ENCODE data around the gene LHPP.
A peak's percentile ranks its signal among the peaks of the same experiment; 100 is the strongest.

LHPP gene

DNA sequence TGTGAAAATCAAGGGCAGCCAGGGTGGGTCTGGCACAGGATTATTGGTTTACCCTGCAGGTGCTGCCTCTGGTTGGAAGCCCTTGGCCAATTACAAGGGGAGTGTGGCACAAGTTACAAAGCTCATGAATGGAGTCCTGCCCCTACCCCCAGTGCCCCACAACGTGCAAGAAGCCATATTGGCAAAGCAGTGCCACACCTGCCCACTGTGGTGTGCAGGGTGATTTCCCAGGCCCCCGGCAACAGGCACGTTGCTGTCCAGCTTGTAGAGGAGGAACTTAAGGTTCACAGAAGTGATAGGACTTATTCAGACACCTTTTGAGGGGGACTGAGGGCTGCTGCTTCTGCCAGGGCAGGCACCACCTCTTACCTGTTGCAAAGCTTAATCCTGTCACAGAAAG, 11.4 kb downstream of the LHPP start:
- no peak for DNase-seq

DNA sequence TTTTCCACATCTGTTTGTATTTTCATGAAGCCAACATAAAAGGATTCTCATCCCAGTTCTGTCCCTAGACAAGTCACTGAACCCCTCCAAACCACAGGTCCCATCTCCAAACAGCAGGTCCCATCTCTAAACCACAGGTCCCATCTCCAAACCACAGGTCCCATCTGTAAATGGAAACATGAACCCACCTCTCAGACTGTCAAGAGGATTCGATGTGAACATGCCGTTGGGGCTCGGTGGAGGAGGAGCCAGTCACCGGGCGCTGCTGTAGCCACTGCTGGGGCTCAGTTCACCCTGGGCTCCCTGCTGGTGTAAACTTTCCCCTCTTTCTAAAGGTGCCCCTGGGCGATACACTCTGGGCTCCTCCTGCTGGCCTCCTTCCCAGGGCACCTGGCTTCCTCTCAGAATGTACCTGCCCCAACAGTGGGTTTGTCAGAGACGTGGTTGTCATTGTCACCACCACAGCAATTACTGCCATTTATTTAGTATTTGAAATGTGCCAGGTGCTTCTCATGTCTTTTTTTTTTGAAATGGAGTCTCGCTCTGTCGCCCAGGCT, 13.0 kb downstream of the LHPP start:
- DNase-seq, result no peak

DNA sequence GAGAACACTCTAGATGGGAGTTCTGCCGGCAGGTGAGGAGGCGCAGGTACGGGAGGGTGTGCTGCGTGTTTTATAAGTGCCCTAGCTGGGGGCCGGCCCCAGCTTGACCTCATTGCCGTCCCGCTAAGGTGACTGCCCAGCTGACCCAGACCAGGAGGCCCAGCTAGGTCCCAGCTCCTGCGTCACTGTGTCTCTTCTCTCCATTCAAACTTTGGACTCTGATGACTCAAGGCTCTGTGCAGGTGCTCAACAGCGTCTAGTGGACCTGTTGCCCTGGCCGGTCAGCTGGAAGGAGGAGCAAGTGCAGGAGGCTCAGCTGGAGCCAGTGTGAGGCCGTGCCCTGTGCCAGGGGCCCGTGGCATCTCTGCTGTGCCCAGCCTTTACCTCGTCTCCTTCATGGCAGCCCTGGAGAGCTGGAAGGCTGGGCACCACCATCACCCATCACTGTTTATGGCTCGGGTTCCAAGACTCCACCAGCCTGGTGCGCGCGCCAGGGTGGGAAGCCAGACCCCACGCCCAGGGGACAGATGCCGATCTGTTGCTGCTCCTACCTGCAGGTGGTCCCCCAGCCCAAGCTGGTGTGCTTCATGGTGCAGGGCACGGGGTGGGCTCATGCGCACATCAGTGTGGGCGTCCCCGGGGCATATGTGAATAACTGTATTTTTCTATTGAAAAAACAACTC, 14.6 kb downstream of the LHPP start:
- no peak for DNase-seq

DNA sequence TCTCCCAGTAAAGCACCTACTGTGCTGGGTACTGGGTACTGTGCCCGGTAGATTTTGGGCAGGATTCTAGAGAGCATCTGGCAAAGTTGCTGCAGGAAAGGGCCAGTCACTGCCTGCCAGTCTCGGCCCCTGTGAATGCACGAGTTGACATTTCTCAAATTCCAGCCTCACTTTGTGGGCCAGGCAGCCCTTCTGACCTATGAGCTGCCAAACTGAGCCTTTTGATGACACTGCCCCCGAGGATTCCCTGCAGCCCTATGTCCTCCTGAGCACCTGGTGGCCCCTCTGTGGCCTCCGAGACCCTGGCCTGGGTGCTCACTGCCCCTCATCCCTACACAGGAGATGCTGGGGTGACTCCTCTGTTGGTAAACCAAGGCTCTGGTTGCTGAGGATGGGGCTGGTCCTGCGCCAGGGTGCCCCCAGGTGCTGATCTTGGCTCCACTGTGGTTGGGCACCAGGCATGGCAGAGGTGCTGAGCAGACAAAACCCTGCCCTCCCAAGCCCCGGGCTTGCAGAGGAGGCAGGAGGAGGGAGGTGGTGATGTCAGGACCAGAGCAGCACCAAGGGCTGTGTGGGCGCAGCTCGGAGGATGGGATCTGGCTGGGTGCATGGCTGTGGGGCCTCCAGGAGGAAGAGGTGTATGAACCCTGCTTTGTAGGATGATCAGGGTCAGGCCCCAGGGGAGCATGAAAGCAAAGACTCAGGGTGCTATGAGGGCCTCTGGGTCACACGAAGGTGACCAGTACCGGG, 16.2 kb downstream of the LHPP start:
- DNase-seq, result no peak

DNA sequence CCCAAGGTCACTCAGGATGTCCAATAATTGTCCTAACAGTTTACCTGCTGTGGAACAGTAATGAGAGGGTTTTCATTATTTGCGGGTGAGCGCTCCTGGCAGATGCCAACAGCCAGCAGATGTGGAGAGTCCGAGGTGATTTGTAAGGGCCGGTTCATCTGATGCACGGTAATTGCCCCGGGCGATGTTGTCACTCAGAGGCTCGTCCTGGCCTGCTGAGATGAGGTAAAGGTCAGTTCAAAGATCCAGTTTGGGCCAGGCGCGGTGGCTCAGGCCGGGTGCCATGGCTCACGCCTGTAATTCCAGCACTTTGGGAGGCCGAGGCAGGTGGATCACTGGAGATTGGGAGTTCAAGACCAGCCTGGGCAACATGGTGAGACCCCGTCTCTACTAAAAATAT, 16.9 kb downstream of the LHPP start:
- no peak for DNase-seq

DNA sequence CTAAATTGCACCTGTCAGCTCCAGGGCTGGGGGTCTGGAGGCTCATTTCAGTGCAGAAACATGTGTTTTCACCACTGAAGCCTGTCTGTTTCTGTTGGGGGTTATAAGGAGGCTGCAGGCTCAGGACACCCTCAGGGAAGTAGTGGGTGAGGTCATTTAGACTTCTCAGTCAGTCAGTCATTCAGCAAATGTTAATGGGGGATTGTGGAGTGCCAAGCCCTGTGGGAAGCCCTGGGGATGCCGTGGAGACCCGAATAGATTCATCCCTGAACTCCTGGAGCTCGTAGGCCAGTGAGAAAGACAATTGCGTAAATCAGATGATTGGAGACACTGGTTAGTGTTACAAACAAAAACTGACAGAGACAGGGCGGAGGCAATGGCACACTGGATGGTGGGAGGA, 19.2 kb downstream of the LHPP start:
- DNase-seq, result no peak

DNA sequence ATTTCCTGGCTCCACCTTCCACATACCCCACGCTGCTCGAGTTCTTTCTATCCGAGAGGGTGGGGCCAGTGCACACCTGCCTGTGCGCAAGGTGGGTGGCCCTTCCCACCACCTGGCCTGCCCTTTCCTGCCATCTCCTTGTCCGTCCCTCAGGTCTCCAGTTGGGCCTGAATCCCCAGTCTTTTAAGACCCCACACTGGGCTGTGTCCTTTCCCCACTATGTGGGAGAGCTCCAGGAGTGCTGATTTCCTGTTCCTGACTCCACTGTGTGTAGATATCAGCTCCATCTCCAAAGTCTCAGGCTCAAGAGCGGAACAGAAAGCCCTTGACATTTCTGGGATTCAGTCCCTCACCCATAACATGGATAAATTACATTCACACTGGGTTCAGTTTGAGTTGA, 20.1 kb downstream of the LHPP start:
- no peak for DNase-seq

DNA sequence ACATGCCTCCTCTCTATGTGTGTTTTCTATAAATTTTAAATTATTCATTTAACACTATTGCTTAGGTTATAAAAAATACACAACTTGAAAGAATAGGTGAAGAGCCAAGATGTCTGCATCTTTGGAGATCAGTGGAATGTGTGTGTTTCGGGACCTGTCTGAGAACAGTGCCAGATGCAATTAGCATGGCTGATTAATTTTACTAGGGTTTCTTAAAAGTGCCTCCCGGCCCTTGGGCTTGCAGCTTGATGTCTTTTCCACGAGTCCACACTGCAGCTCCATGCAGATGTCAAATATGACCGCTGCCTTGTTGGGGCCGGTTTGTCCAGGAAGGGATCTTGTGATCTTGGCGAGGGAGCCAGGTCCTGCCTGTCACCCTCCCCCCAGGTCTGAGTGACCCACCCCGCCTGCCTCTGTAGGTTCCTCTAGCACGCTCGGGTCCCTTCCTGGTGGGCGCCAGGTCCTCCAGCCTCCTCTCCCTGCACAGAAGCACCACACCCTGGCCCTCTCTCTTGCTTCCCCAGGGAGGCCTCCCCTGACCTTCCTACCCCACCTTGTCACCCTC, 20.7 kb downstream of the LHPP start:
- no peak for DNase-seq

DNA sequence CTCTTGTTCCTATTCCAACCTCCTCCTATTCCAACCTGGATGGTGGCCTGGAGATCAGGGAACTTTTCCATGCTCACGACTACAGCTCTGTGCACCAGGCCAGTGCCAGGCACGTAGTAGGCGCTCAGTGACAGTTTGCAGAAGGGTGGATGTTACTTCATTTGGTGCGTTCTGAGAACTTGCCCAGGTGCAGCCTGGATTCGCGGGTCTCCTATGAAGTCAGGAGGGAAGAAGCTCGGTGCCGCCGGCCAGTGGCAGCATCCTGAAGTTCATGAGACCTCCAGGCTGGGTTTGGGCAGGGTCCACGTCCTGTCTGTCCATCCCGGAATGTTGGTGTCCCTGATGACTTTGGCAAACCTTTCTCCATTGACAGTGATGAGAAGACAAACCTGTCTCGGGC, 21.3 kb downstream of the LHPP start:
- DNase-seq, result no peak

DNA sequence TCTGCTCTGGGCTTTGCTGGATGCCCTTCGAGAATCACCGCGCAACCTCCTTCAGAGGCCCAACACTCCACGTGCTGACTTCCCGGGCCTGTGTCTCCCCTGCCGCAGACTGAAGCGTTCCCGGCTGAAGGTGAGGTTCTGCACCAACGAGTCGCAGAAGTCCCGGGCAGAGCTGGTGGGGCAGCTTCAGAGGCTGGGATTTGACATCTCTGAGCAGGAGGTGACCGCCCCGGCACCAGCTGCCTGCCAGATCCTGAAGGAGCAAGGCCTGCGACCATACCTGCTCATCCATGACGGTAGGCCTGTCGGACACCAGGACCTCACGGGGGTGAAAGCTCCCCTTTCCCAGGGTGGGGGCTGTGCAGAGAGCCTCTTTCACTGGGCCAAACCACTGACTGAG, 22.4 kb downstream of the LHPP start:
- no peak for DNase-seq

DNA sequence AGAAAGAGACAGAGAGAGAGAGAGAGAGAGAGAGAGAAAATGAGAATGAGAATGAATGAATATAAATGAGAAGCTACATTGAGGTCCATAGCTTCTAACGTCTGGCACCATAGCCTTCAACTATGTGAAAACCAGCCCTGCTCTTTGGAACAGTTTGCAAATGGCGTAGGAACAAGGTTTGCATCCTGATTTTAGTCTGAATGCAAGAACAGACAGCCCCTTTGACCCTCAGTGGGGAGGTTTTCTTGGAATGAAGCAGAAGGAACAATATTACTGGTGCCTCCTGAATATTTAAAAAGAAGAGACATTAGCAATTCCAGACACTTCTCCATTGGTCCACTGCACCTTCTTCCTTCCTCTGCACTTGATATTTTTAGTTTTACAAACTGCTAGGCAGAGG, 23.0 kb downstream of the LHPP start:
- DNase-seq, result no peak

DNA sequence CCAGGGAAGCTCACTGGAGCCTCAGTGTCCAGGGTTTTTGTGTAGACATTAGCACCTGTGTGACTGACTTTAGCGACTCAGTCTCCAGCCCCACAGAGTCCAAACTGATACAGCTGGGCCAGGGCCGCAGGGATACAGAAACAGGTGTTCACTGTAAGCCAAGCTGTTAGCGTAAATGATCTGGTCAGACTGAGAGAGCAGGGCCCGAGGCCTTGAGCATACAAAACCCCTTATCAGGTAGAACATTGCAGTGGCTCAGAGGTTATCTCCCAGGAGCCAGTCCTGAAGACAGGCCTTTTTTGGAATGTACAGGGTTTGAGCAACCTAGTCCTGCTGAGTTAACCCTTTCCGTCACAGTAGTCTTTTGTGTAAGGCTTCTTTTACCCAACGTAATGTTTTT, 25.0 kb downstream of the LHPP start:
- no peak for DNase-seq

DNA sequence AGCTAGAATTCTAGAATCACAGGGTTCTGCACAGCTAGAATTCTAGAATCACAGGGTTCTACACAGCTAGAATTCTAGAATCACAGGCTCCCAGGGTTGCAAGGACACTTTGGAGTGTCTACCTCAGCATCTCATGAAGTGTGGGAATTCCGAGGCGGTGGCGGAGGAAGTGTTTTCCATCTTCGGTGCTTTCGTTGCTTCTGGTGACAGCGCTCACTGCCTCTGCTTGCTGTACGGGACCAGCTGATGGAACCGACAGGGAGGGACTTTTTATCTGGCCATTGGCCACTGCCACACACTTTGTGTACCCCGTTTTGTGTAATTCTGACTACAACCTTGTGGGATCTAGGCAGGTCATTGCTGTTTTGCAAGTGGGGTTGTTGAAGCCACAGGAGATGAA, 29.5 kb downstream of the LHPP start:
- DNase-seq, result no peak

DNA sequence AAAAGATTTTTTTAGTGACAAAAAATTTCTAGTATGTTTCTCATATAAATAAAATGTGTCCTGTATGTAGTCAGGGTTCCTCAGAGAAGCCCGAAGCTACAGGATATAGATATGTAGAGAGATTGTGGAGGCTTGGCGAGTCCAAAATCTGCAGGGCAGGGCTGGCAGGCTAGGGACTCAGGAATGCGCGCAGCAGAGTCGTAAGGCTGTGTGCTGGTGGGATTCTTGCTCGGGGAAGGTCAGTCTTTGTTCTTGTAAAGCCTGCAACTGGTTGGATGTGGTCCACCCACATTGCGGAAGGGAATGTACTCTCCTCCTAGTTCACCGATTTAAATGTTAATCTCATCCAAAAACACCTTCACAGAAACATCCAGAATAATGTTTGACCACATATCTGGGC, 30.6 kb downstream of the LHPP start:
- DNase-seq, result no peak

DNA sequence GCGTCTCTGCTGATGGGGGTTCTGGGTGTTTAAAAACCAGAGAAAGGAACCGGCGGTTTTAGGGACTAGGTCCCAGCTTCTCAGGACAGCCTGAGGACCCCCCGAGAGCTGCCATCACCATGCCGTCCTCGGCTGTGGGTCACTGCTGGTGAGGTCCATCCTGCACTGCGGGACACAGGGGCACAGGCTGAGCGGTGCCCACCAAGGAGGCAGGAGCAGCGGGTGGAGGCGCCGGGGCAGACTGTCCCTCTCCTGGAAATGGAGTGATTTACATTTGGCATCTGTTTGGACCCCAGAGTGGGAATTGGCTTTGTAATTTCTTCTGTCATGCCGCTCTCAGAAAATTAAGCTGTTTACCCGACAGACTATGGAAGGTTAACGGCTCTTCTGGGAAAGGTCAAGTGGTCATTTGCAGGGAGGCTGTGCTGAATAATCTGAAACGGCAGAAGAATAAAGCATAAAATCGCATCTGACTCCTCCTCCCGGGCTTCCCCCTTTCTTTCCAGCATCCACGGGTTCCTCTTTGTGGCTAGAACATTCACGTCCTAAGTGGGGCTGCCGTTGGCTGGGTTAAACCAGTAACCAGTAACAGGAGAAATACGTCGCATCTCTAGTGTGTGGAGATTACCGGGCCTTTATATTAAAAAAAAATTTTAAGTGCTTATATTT, 31.7 kb downstream of the LHPP start:
- peak; percentile 87 for DNase-seq

DNA sequence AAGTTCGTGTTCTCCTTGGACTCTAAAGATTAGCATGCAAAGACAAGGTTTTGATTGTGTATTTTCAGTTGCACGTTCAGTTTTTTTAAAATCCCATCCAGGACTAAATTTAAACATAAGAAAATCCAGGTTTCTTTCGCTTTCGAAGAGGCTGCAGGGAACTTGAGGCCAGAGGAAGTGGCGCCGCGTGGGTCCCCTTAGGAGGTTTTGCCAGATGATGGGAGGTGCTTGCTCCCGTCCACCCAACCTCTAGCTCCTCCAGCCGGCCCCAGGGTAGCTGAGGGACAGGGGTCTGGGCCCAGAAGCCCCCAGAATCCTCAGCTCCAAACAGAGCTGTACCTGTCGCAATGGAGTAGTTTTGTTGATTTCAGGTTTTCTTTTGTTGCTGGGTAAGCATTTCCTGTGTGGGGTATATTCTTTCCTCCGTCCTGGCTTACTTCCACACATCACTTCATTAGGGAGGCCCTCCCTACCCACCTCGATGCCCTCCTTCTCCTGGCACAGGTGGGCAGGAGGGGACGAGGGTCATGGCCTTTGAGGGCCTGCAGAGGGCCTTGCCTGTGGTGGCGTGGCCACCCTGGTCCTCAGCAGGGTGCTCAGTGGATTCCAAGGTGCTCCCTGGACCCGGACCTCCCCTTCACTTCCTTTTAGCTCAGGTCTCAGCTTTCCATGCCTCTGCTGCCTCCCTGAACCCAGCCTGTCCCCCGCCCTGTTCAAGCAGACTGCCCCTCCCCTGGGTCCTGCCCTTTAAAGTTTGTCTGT, 32.6 kb downstream of the LHPP start:
- DNase-seq, result peak; percentile 76

DNA sequence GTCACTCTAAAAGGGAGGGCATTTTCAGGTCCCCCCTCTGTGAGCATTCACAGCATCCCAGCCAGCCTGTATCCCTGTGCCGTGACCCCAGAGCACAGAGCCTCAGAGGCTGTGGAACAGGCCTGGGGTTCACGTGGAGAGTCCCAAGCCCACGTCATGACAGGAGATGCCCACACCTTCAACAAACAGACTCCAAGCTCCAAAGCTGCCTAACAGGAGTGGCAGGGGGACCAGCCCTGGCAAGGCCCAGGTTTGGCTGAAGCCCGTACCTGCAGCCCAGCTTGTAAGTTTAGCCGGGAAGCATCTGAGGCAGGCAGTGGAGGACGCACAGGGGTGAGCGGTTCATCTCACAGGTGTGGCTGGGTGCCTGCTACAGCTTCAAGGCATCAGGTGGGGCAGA, 33.5 kb downstream of the LHPP start:
- DNase-seq, result no peak

DNA sequence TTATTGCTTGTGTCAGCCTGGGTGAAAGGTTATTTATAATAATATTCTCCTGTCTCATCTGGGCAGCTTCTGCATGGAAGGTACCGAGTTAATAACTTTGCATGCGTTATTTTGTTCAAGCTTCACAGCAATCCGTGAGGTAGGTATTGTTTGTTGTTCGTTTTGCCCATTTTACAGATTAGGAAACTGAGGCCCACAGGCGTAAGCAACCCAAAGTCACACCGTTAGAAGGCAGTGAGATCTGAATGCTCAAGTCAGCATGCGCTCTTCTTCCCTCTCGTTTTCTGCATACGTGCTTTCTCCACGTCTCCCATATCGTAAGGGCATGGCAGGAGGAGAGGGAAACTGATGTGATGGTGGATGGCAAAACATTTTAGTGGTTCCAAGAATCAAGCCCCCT, 34.1 kb downstream of the LHPP start:
- DNase-seq, result no peak

DNA sequence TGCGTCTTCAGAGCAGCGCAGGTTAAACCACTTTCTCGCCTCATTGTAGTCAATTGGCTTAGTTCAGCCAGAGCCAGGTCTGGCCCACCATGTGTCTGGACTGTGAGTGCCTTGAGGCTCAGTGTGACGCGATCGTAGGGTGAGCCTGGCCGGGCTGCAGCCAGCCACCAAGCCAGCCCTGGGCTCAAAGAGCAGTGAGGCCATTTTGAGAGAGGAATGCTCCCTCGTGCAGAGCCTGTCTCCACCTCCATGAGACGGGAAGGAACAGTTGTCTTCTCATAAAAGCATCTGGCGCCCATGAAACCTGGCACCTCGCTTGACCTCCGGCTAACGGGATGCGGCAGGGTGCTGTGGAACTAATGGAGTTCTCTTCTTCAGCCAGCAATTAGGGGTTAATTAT, 34.5 kb downstream of the LHPP start:
- DNase-seq, result no peak

DNA sequence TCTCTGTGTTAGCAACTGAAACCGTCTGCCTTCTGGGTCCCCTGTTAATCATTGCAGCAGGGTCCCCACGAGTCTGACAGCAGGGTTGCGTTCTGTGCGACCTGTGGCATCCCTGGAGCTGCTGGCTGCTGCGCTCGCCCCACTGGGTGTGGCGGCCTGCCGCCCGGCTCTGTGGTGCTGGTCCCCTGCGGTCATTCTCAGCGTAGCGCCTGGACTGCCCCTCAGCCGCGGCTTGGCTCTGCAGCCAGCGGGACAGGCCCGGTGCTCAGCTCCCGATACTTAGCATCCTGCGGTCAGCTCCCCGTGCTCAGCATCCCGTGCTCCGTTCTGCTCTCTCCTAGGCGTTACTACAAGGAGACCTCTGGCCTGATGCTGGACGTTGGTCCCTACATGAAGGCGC, 35.0 kb downstream of the LHPP start:
- DNase-seq, result no peak

DNA sequence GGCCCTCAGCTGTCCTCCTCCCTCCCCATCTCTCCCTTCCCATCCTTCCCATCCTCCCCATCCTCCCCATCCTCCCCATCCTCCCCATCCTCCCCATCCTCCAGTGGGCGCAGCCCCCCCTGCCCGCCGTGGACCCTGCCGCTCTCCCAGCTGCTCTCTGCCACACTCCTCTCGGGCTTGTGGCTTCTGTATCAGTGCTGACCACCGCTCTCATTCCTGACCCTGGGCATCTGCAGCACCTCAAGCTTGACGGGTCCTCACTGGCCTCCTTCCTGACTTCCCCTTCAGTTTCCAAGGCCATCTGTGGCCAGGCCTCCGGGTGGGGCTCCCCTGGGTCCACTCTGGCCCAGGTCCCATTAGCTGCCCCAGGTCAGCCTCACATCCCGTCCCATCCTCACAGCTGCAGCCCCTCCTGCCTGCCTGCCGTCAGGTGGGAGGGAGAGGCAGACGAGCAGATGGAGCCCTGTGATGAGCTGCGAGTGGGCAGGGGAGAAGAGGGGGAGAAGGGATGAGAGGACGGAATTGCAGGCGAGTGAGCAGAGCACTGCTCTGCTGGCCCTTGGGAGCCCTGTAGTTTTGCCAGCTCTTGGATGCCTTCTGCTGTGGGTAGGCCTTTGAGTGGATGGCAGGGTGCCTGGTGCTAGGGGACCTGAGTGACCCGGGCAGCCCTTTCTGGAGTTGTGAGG, 35.7 kb downstream of the LHPP start:
- DNase-seq, result no peak

DNA sequence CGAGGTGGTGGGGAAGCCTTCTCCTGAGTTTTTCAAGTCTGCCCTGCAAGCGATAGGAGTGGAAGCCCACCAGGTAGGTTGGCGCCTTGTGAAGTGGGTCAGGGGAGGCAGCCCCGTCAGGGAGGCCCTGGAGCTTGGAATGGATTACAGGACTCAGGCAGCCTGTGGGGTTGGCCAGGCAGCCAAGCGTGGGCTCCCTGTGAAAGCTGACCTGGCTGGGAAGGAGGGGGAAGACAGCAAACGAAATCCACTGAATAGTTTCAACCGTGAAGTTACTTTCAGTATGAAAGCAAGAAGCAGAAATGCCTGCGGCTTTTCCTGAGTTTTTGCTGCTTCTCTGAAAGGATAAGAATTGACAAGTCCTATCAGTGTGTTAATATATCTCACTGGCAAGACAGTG, 36.4 kb downstream of the LHPP start:
- no peak for DNase-seq

Data from suppressor macrophage treated with lipopolysaccharide for 4 hours (primary cell).